ENCODE data around the gene ADGRE2.

DNA sequence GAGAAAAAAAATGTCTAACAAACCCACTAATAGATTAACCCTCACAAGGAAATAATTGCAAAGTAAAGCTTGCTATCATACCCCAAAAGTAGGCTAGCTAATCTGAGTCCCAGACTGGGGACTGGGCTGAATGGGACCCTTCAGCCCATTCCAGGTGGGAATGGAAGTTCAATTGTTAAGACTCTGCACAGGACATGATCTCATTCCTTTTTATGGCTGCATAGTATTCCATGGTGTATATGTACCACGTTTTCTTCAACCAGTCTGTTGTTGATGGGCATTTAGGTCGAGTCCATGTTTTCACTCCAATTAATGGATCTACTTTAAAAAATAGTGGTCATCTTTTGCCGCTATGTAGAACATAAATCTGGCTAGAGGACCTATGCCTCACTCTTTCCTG is 38.7 kb upstream of the ADGRE2 start:
- TF ChIP-seq, protein P1, sequence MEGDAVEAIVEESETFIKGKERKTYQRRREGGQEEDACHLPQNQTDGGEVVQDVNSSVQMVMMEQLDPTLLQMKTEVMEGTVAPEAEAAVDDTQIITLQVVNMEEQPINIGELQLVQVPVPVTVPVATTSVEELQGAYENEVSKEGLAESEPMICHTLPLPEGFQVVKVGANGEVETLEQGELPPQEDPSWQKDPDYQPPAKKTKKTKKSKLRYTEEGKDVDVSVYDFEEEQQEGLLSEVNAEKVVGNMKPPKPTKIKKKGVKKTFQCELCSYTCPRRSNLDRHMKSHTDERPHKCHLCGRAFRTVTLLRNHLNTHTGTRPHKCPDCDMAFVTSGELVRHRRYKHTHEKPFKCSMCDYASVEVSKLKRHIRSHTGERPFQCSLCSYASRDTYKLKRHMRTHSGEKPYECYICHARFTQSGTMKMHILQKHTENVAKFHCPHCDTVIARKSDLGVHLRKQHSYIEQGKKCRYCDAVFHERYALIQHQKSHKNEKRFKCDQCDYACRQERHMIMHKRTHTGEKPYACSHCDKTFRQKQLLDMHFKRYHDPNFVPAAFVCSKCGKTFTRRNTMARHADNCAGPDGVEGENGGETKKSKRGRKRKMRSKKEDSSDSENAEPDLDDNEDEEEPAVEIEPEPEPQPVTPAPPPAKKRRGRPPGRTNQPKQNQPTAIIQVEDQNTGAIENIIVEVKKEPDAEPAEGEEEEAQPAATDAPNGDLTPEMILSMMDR (IDR thresholded peaks at IDR 0.05) = no peak
- TF ChIP-seq POLR2A (IDR thresholded peaks at IDR 0.05) (no peak), EP300 (IDR thresholded peaks at IDR 0.05) (no peak)
